ENCODE data around the gene HTR7. TPM values are rescaled to one million over a fixed set of nuclear protein-coding genes. Genes with fewer than 3 reads are reported as not detected.
A peak's percentile ranks its signal among the peaks of the same experiment; 100 is the strongest.

The HTR7 gene
- total RNA-seq, 1 experiment from 2014 or later, result 0.62 TPM

DNA sequence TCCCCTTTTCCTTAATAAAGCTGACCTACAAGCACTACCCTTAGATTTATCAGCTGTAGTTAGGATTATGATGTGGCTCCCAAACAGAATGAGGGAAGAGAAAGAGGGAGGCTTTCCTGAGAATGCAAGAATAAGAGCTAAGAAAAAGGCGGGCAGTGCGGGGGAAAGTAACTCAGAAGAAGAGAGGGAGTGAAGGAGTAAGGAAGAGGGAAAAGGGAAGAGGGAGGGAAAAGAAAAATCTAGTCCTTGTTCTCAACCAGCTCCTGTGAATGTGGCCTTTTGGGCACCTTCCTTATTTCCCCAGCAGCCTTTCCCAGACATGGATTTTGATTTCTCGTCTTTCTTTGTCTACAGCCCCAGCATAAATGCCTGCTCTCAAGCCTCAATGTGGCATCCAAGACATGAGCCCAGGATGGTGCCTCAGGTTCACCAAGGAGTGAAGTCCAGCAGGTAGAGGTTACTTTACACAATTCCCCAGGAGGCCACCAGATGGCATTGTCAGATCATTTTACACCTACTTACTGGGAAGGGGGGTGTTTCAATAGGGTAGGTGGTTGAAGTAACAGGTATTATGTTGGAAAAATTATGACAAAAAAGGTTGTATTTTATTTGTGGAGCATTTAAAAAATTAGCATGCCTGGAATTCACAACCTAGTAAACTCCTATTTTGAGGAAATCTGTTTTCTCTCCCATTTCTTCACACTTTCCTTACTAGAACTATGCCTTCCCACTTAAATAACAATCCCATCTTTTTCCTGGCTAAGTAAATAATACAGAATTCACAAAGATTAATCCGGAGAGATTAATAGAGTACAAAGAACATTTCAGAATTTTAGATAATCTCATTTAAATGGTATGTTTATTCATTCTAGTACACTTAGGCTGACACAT is 106.5 kb downstream of the HTR7 start:
- intact Hi-C loops (cut with micrococcal nuclease), result loop anchor here (1.0 to 2.0 kb wide), 2 partner anchors 37 to 112 kb away; no protein-coding TSS in a partner anchor
- H3K9me3 ChIP-seq (ENCODE audit: low read length), result no peaks in the 10 kb centered on the region
- H2AFZ ChIP-seq (ENCODE audit: low read length), result no peak overlapping the region
- CTCF ChIA-PET, result interaction anchor here (0.6 to 1.0 kb wide), 2 partner anchors 7 to 111 kb away, joined by 5 to 6 read pairs; no protein-coding TSS in a partner anchor
- no peak overlapping the region for H3K27ac ChIP-seq (ENCODE audit: low read length)
- no peaks in the 10 kb centered on the region for H3K9me2 ChIP-seq (replicated peaks; ENCODE audit: low read length)
- DNase-seq (peak; percentile 70), ATAC-seq (peak; percentile 78)
- BruUV-seq (replicated peaks), result no TSS peak
- TF ChIP-seq EZH2phosphoT487 (IDR thresholded peaks at IDR 0.05; ENCODE audit: borderline replicate concordance, low read length), result no peak
- TF ChIP-seq, protein P1, sequence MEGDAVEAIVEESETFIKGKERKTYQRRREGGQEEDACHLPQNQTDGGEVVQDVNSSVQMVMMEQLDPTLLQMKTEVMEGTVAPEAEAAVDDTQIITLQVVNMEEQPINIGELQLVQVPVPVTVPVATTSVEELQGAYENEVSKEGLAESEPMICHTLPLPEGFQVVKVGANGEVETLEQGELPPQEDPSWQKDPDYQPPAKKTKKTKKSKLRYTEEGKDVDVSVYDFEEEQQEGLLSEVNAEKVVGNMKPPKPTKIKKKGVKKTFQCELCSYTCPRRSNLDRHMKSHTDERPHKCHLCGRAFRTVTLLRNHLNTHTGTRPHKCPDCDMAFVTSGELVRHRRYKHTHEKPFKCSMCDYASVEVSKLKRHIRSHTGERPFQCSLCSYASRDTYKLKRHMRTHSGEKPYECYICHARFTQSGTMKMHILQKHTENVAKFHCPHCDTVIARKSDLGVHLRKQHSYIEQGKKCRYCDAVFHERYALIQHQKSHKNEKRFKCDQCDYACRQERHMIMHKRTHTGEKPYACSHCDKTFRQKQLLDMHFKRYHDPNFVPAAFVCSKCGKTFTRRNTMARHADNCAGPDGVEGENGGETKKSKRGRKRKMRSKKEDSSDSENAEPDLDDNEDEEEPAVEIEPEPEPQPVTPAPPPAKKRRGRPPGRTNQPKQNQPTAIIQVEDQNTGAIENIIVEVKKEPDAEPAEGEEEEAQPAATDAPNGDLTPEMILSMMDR (conservative IDR thresholded peaks at IDR 0.05; ENCODE audit: low read depth, low read length), result peak; percentile 82
- H4K20me1 ChIP-seq (ENCODE audit: low read length), result no peaks in the 10 kb centered on the region
- no peaks in the 10 kb centered on the region for H3K79me2 ChIP-seq (ENCODE audit: low read length)
- H3F3A ChIP-seq (ENCODE audit: low read length, unreplicated experiment), result no peaks in the 10 kb centered on the region
- POLR2A ChIA-PET (ENCODE audit: unreplicated experiment), result no interaction called here
- no peaks in the 10 kb centered on the region for H3K36me3 ChIP-seq (ENCODE audit: low read depth, low read length)
- H3K4me2 ChIP-seq (ENCODE audit: low read length), result no peak overlapping the region
- H3K4me1 ChIP-seq (ENCODE audit: insufficient read depth, low read length), result no peaks in the 10 kb centered on the region
- H3K4me3 ChIP-seq (ENCODE audit: low read length), result no peak overlapping the region
- H3K27me3 ChIP-seq (ENCODE audit: low read length), result no peaks in the 10 kb centered on the region
- H3K9ac ChIP-seq (ENCODE audit: low read length), result no peak overlapping the region

DNA sequence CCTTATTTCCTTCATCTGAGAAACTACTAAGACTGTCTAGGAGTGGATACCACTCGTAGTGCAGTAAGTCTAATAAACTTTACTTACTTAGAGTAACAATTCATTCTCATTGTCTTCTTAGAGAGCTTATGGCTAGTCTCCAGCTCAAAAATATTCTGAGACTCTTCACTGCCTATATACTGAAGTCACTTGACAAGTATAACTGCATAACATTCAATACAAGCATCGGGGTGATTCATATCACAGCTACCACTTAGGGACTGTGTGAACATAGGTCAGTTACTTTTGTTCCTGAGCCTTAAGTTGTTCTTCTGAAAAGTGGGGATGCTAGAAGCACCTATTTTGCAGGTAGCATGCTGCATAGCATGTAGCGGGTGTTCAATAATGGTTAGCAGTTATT is 111.0 kb downstream of the HTR7 start:
- CTCF ChIA-PET, result interaction anchor here (1.2 kb wide), 1 partner anchor 796 kb away, joined by 5 read pairs; no protein-coding TSS in a partner anchor

More for the DNA sequence above, 111.0 kb downstream of the HTR7 start:
- BruUV-seq (replicated peaks), result no TSS peak
- no peaks in the 10 kb centered on the region for H3K27me3 ChIP-seq (ENCODE audit: low read length)
- POLR2A ChIA-PET (ENCODE audit: unreplicated experiment), result no interaction called here
- H3K9me2 ChIP-seq (replicated peaks; ENCODE audit: low read length), result no peaks in the 10 kb centered on the region
- H3K9me3 ChIP-seq (ENCODE audit: low read length), result no peaks in the 10 kb centered on the region
- no peak overlapping the region for H3K27ac ChIP-seq (ENCODE audit: low read length)
- H3K36me3 ChIP-seq (ENCODE audit: low read depth, low read length), result no peaks in the 10 kb centered on the region
- no peaks in the 10 kb centered on the region for H3K79me2 ChIP-seq (ENCODE audit: low read length)
- H2AFZ ChIP-seq (ENCODE audit: low read length), result no peak overlapping the region
- H3K4me3 ChIP-seq (ENCODE audit: low read length), result no peak overlapping the region
- H3F3A ChIP-seq (ENCODE audit: low read length, unreplicated experiment), result no peaks in the 10 kb centered on the region
- no peak overlapping the region for H3K4me2 ChIP-seq (ENCODE audit: low read length)
- H3K9ac ChIP-seq (ENCODE audit: low read length), result no peak overlapping the region
- intact Hi-C loops (cut with micrococcal nuclease), result no loop called here
- ATAC-seq (peak; percentile 37; the same call in 1 of the 2 replicates), DNase-seq (peak; percentile 59)
- no peaks in the 10 kb centered on the region for H4K20me1 ChIP-seq (ENCODE audit: low read length)
- TF ChIP-seq, protein P1 (conservative IDR thresholded peaks at IDR 0.05; ENCODE audit: low read depth, low read length), result no peak
- TF ChIP-seq EZH2phosphoT487 (IDR thresholded peaks at IDR 0.05; ENCODE audit: borderline replicate concordance, low read length), result no peak
- no peak for TF ChIP-seq EZH2 (IDR thresholded peaks at IDR 0.05; ENCODE audit: low read length, unreplicated experiment)
- peaks cover 9% of the 10 kb centered on the region for H3K4me1 ChIP-seq (ENCODE audit: insufficient read depth, low read length)

All from PC-3 (cell line).